ENCODE measurements around the gene ATP5F1C.
"Not testable (repeated sequence)": the region's sequence is repeated elsewhere in the genome, so short reads cannot be mapped to it uniquely, and the experiment has no call there.

The ATP5F1C gene

GRCh38 chr10:7794251-7795026 is 6.5 kb downstream of the ATP5F1C start:
- no peak for DNase-seq

- no peak for DNase-seq
Observed at GRCh38 chr10:7795605-7796004, 7.6 kb downstream of the ATP5F1C start.

- no peak for DNase-seq
Observed at GRCh38 chr10:7797582-7797981, 9.6 kb downstream of the ATP5F1C start.

- DNase-seq: no peak
Observed at GRCh38 chr10:7802606-7803005, 14.6 kb downstream of the ATP5F1C start.

- no peak for DNase-seq
Observed at GRCh38 chr10:7804216-7804615, 16.2 kb downstream of the ATP5F1C start.

- DNase-seq: no peak
Observed at GRCh38 chr10:7804741-7805140, 16.8 kb downstream of the ATP5F1C start.

GRCh38 chr10:7808686-7809267 is 20.8 kb downstream of the ATP5F1C start:
- no peak for DNase-seq

- no peak for DNase-seq
Observed at GRCh38 chr10:7810443-7810842, 22.5 kb downstream of the ATP5F1C start.

- DNase-seq: no peak
Observed at GRCh38 chr10:7811000-7811399, 23.0 kb downstream of the ATP5F1C start.

- DNase-seq: not testable (repeated sequence)
Observed at GRCh38 chr10:7811743-7812142, 23.8 kb downstream of the ATP5F1C start.

- DNase-seq: no peak
Observed at GRCh38 chr10:7813481-7813880, 25.5 kb downstream of the ATP5F1C start.

- no peak for DNase-seq
Observed at GRCh38 chr10:7817576-7817975, 29.6 kb downstream of the ATP5F1C start.

- no peak for DNase-seq
Observed at GRCh38 chr10:7817984-7818294, 30.0 kb downstream of the ATP5F1C start.

GRCh38 chr10:7818295-7819120 is 30.5 kb downstream of the ATP5F1C start, which contains the start of gene TAF3:
Gene TAF3 (plus strand): TSS chr10:7818505. CDS start chr10:7818710, 205 bp downstream.
- DNase-seq: peak; percentile 94

GRCh38 chr10:7819121-7819460 is 31.1 kb downstream of the ATP5F1C start:
- peak; percentile 45 for DNase-seq

GRCh38 chr10:7824251-7824650 is 36.3 kb downstream of the ATP5F1C start:
- no peak for DNase-seq

GRCh38 chr10:7826971-7827370 is 39.0 kb downstream of the ATP5F1C start:
- DNase-seq: no peak

- DNase-seq: no peak
Observed at GRCh38 chr10:7829289-7829834, 41.4 kb downstream of the ATP5F1C start.

GRCh38 chr10:7832060-7832459 is 44.1 kb downstream of the ATP5F1C start:
- DNase-seq: no peak

GRCh38 chr10:7833210-7833609 is 45.2 kb downstream of the ATP5F1C start:
- no peak for DNase-seq

GRCh38 chr10:7834262-7834661 is 46.3 kb downstream of the ATP5F1C start:
- no peak for DNase-seq

- no peak for DNase-seq
Observed at GRCh38 chr10:7836571-7836970, 48.6 kb downstream of the ATP5F1C start.

GRCh38 chr10:7846591-7846990 is 58.6 kb downstream of the ATP5F1C start:
- no peak for DNase-seq
